HepG2 (cell line): ENCODE measurements around the gene PISD. TPM values are rescaled to one million over a fixed set of nuclear protein-coding genes. Genes with fewer than 3 reads are reported as not detected.
A peak's percentile ranks its signal among the peaks of the same experiment; 100 is the strongest.

ENCODE experiments used
- ARNT ChIP-seq: fragments of 450-650 bp; IDR thresholded peaks from 2 replicates; pipeline ENCODE4 v1.6.1; 2017
- DNMT3B ChIP-seq: conservative IDR thresholded peaks from 2 replicates; pipeline ENCODE4 v1.6.1; 2016; ENCODE audit warnings: missing biosample characterization, control low read depth
- HDAC1 ChIP-seq: sonication (generic); formaldehyde crosslinking; IDR thresholded peaks from 2 replicates; pipeline ENCODE4 v1.5.1; 2020; ENCODE audit warnings: mild to moderate bottlenecking, missing genetic modification reagents
- HNRNPH1 ChIP-seq: fragments of 200-400 bp; formaldehyde crosslinking; optimal IDR thresholded peaks from 2 replicates; pipeline ENCODE3; 2017; ENCODE audit warnings: mild to moderate bottlenecking, low read depth, low read length
- HOXA5 ChIP-seq: sonication (generic); formaldehyde crosslinking; IDR thresholded peaks from 2 replicates; pipeline ENCODE4 v1.4.0; 2020; ENCODE audit warnings: missing genetic modification reagents
- HOXD1 ChIP-seq: sonication (generic); formaldehyde crosslinking; IDR thresholded peaks from 2 replicates; pipeline ENCODE4 v1.5.0; 2020; ENCODE audit warnings: missing genetic modification reagents
- KMT2B ChIP-seq: IDR thresholded peaks from 2 replicates; pipeline ENCODE4 v1.6.1; 2016; ENCODE audit warnings: missing genetic modification reagents, missing compliant biosample characterization
- NR2F6 ChIP-seq, 2 experiments: IDR thresholded peaks; 2 replicates each; pipeline ENCODE4 v1.6.1; 2016; ENCODE audit warnings: antibody characterized with exemption in 1 of 2, mild to moderate bottlenecking in 1 of 2
- PCBP2 ChIP-seq: fragments of 200-400 bp; formaldehyde crosslinking; optimal IDR thresholded peaks from 2 replicates; pipeline ENCODE3; 2018; ENCODE audit warnings: low read length, low read depth; ENCODE audit not compliant: poor library complexity, severe bottlenecking
- SP5 ChIP-seq: IDR thresholded peaks from 2 replicates; pipeline ENCODE4 v1.6.1; 2016; ENCODE audit warnings: low read depth, borderline replicate concordance
- ZFP36L1 ChIP-seq: sonication (generic); formaldehyde crosslinking; IDR thresholded peaks from 2 replicates; pipeline ENCODE4 v1.8.0; 2022; ENCODE audit warnings: mild to moderate bottlenecking, missing genetic modification reagents, moderate library complexity
- ZNF558 ChIP-seq: sonication (generic); formaldehyde crosslinking; IDR thresholded peaks from 2 replicates; pipeline ENCODE4 v1.9.0; 2022; ENCODE audit warnings: mild to moderate bottlenecking, missing genetic modification reagents, borderline replicate concordance
- ZNF737 ChIP-seq: sonication (generic); formaldehyde crosslinking; IDR thresholded peaks from 2 replicates; pipeline ENCODE4 v1.5.0; 2020; ENCODE audit warnings: missing genetic modification reagents, mild to moderate bottlenecking, borderline replicate concordance
- polyA plus RNA-seq, 8 experiments: library from polyadenylated mRNA; depleted of rRNA in 3 of 8; stranded (reverse) in 7 of 8; unstranded in 1 of 8; fragments of >200 nt; fragmentation: Illumina TruSeq in 4 of 8; extraction: Trizol in 4 of 8; gene quantifications; 2 replicates each; pipeline versions ENCODE4 v1.2.1 to v1.2.3, GENCODE V29; 2011 to 2016; ENCODE audit warnings: low read depth in 4 of 8, missing spikeins in 1 of 8, mixed read lengths in 1 of 8; ENCODE audit not compliant: insufficient read depth in 1 of 8
- total RNA-seq, 5 experiments: library from RNA; depleted of rRNA; stranded (reverse); fragments of >200 nt; fragmentation: Illumina TruSeq; extraction: Trizol; gene quantifications; 2 replicates each; pipeline ENCODE4 v1.2.3, GENCODE V29; 2016; ENCODE audit warnings: low read depth in 1 of 5
- TF ChIP-seq, protein P1 (sequence below): sonication (generic); formaldehyde crosslinking; IDR thresholded peaks from 2 replicates; pipeline ENCODE4 v1.4.0; 2020; ENCODE audit warnings: missing genetic modification reagents
- TF ChIP-seq, protein P2 (sequence below): sonication (generic); formaldehyde crosslinking; IDR thresholded peaks from 2 replicates; pipeline ENCODE4 v1.8.0; 2022; ENCODE audit warnings: mild to moderate bottlenecking, missing genetic modification reagents
- TF ChIP-seq, protein P3 (sequence below): sonication (generic); formaldehyde crosslinking; IDR thresholded peaks from 2 replicates; pipeline ENCODE4 v1.4.0; 2020; ENCODE audit warnings: mild to moderate bottlenecking, missing genetic modification reagents
- TF ChIP-seq, protein P4 (sequence below): sonication (generic); formaldehyde crosslinking; IDR thresholded peaks from 2 replicates; pipeline ENCODE4 v1.4.0; 2020; ENCODE audit warnings: missing genetic modification reagents

The PISD gene
- total and polyA plus RNA-seq, 2 of the 13 experiments (the other 11 are each of a cell fraction or from before 2014, with no cell fraction given), result 30.1 to 47.7 TPM

DNA sequence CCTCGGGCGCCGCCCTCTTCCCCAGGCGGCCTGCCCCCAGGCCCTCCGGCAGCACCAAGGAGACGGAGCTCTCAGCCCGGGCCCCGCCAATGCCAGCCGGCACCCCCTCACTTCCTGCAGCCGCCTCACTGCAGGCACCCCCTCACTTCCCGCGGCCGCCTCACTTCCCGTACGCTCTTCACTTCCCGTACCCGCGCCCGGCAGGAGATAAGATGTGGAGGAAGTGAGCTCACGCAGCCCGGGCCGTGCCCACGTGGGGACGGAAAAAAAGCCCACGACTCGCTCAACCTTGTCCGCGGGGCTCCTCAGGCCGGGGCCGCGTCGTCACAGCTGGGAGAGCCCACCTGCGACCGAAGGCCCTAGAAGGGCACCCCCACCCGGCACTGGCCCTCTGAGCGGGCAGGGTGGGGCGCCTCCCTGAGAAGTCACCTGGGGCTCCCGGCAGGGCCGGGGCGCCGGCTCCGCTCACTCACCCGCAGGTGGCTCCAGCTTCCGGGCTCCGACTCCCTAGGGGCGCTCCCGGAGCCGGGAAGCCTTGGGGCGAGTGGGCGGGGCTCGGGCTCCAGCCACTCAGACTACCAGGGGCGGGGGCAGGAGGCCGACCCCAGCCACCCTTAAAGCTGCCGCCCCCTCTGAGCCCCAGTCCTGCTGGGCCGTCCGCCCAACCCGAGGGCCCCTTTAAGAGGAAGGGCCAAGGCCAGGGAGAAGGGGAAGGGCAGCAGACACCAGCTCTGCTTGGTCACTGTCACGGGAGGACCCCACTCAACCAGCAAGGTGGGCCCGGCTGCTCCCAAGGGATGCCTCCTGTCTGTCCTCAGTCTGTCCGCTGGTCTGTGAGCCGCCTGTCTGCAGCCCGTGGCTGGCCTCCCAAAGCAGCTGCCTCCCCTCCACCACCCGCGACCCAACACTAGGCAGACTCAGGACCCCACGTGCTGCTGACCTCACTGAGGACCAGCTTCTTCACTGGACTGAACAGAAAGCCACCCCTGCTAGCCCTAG lies 31.4 kb downstream of the PISD start (continued):
- TF ChIP-seq, protein P1, sequence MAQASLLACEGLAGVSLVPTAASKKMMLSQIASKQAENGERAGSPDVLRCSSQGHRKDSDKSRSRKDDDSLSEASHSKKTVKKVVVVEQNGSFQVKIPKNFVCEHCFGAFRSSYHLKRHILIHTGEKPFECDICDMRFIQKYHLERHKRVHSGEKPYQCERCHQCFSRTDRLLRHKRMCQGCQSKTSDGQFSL, result peak; percentile 18; the same call in 1 of the 2 replicates
- no peak for TF ChIP-seq DNMT3B
- TF ChIP-seq HNRNPH1, result no peak
- TF ChIP-seq HDAC1, result peak; percentile 60; the same call in 1 of the 2 replicates
- no peak for TF ChIP-seq NR2F6 (IDR thresholded peaks at IDR 0.05)
- peak; percentile 5; the same call in 1 of the 2 replicates for TF ChIP-seq NR2F6 (CRISPR knock-in tag; IDR thresholded peaks at IDR 0.05)
- no peak for TF ChIP-seq HOXD1 (CRISPR knock-in tag)
- no peak for TF ChIP-seq ZNF737 (CRISPR knock-in tag)
- no peak for TF ChIP-seq ZFP36L1 (CRISPR knock-in tag)
- peak; percentile 26; the same call in 1 of the 2 replicates for TF ChIP-seq KMT2B
- TF ChIP-seq, protein P2, sequence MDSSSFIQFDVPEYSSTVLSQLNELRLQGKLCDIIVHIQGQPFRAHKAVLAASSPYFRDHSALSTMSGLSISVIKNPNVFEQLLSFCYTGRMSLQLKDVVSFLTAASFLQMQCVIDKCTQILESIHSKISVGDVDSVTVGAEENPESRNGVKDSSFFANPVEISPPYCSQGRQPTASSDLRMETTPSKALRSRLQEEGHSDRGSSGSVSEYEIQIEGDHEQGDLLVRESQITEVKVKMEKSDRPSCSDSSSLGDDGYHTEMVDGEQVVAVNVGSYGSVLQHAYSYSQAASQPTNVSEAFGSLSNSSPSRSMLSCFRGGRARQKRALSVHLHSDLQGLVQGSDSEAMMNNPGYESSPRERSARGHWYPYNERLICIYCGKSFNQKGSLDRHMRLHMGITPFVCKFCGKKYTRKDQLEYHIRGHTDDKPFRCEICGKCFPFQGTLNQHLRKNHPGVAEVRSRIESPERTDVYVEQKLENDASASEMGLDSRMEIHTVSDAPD (CRISPR knock-in tag), result no peak
- TF ChIP-seq, protein P3, sequence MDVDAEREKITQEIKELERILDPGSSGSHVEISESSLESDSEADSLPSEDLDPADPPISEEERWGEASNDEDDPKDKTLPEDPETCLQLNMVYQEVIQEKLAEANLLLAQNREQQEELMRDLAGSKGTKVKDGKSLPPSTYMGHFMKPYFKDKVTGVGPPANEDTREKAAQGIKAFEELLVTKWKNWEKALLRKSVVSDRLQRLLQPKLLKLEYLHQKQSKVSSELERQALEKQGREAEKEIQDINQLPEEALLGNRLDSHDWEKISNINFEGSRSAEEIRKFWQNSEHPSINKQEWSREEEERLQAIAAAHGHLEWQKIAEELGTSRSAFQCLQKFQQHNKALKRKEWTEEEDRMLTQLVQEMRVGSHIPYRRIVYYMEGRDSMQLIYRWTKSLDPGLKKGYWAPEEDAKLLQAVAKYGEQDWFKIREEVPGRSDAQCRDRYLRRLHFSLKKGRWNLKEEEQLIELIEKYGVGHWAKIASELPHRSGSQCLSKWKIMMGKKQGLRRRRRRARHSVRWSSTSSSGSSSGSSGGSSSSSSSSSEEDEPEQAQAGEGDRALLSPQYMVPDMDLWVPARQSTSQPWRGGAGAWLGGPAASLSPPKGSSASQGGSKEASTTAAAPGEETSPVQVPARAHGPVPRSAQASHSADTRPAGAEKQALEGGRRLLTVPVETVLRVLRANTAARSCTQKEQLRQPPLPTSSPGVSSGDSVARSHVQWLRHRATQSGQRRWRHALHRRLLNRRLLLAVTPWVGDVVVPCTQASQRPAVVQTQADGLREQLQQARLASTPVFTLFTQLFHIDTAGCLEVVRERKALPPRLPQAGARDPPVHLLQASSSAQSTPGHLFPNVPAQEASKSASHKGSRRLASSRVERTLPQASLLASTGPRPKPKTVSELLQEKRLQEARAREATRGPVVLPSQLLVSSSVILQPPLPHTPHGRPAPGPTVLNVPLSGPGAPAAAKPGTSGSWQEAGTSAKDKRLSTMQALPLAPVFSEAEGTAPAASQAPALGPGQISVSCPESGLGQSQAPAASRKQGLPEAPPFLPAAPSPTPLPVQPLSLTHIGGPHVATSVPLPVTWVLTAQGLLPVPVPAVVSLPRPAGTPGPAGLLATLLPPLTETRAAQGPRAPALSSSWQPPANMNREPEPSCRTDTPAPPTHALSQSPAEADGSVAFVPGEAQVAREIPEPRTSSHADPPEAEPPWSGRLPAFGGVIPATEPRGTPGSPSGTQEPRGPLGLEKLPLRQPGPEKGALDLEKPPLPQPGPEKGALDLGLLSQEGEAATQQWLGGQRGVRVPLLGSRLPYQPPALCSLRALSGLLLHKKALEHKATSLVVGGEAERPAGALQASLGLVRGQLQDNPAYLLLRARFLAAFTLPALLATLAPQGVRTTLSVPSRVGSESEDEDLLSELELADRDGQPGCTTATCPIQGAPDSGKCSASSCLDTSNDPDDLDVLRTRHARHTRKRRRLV (CRISPR knock-in tag), result no peak
- TF ChIP-seq ZNF558, result no peak
- no peak for TF ChIP-seq ARNT
- TF ChIP-seq, protein P4, sequence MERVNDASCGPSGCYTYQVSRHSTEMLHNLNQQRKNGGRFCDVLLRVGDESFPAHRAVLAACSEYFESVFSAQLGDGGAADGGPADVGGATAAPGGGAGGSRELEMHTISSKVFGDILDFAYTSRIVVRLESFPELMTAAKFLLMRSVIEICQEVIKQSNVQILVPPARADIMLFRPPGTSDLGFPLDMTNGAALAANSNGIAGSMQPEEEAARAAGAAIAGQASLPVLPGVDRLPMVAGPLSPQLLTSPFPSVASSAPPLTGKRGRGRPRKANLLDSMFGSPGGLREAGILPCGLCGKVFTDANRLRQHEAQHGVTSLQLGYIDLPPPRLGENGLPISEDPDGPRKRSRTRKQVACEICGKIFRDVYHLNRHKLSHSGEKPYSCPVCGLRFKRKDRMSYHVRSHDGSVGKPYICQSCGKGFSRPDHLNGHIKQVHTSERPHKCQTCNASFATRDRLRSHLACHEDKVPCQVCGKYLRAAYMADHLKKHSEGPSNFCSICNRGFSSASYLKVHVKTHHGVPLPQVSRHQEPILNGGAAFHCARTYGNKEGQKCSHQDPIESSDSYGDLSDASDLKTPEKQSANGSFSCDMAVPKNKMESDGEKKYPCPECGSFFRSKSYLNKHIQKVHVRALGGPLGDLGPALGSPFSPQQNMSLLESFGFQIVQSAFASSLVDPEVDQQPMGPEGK, result peak; percentile 58
- TF ChIP-seq SP5 (CRISPR knock-in tag), result no peak
- TF ChIP-seq PCBP2, result no peak
- TF ChIP-seq HOXA5 (CRISPR knock-in tag), result 0 out of 2 replicates have a peak, but pooled peaks have one; percentile 39
